IPS DF 6.9 (cell line): Measurements from ENCODE around the gene ASPN.

Experiments used
- DNase-seq: peaks from one replicate; pipeline ENCODE4 v3.0.0-alpha.2; 2013; ENCODE audit warnings: low read depth, low spot score
- H3K27ac ChIP-seq: one replicate; pipeline ENCODE4 v1.5.1; 2013; ENCODE audit warnings: low read length, control low read depth
- H3K27me3 ChIP-seq: 2 replicates; pipeline ENCODE4 v1.6.1; 2013; ENCODE audit warnings: mild to moderate bottlenecking, low read length; ENCODE audit not compliant: control insufficient read depth, insufficient read depth
- H3K36me3 ChIP-seq: 2 replicates; pipeline ENCODE4 v1.6.1; 2013; ENCODE audit warnings: low read length; ENCODE audit not compliant: control insufficient read depth, insufficient read depth
- H3K4me1 ChIP-seq: 2 replicates; pipeline ENCODE4 v1.6.1; 2013; ENCODE audit warnings: low read length; ENCODE audit not compliant: control insufficient read depth, insufficient read depth
- H3K4me3 ChIP-seq: 2 replicates; pipeline ENCODE4 v1.5.1; 2013; ENCODE audit warnings: mild to moderate bottlenecking, low read length
- H3K9me3 ChIP-seq: 2 replicates; pipeline ENCODE4 v1.6.1; 2013; ENCODE audit warnings: low read length, inconsistent platforms; ENCODE audit not compliant: control insufficient read depth, insufficient read depth
- WGBS: extraction: QIAGEN DNeasy Blood & Tissue Kit; methylation state at CpG from one replicate; pipeline ENCODE4 v1.1.7; 2013; ENCODE audit warnings: mixed read lengths, missing lambda C conversion rate; ENCODE audit not compliant: insufficient read length, insufficient coverage; 5-methylcytosine and 5-hydroxymethylcytosine counted together

ASPN gene

GRCh38 chr9:92488681-92489550, 6.6 kb upstream of the ASPN start:
- H3K4me1 ChIP-seq, result no peaks in the 10 kb centered on the region
- no peak overlapping the region for H3K4me3 ChIP-seq
- no peaks in the 10 kb centered on the region for H3K9me3 ChIP-seq
- no CpG with 5 or more reads among the region's 4 CpGs for WGBS
- no peak for DNase-seq
- H3K27me3 ChIP-seq, result no peaks in the 10 kb centered on the region
- no peaks in the 10 kb centered on the region for H3K36me3 ChIP-seq
- no peak overlapping the region for H3K27ac ChIP-seq

DNA sequence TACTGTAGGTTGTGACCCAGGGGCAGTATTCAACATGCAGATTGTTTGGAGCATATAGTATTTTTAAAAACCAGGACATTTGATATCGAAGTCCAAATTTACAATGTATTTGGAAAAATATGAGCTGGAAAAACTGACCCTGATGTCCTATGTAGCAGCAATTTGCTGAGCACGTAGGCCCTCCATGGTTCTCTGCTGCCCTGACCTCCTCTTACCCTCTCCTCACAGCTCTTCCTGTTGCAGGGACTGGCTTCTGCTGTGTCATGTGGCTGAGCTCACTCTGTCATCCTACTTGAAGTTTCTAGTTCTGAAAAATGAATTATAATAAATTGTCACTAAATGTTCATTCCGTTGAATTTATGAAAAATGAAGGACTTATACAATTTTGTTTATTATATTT, 4.1 kb upstream of the ASPN start:
- Histone ChIP-seq H3K27ac (no peak overlapping the region), H3K4me1 (no peaks in the 10 kb centered on the region), H3K9me3 (no peaks in the 10 kb centered on the region), H3K4me3 (no peak overlapping the region), H3K27me3 (no peaks in the 10 kb centered on the region), H3K36me3 (no peaks in the 10 kb centered on the region)
- no peak for DNase-seq
- no CpG with 5 or more reads among the region's 3 CpGs for WGBS

DNA sequence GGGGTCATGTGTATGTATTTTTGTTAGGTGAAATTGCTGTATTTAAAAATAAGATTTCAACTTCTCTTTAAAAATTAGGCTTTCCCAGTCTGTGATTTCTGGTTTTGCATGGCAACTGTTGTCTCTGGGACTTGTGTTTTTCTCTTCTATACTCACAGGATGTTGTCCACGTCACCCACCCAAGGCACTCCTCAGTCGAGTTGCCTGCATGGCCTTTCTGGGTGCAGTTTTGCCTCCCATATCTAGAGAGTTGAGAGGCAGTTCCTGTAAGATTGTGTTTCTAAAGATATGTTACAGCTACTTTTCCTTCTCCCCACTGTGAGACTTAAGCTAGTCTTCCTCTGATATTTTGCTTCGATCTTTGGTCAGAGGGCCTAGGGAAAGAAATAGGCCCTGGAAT, 2.3 kb upstream of the ASPN start:
- WGBS, result no CpG with 5 or more reads among the region's 3 CpGs
- no peaks in the 10 kb centered on the region for H3K27me3 ChIP-seq
- H3K4me1 ChIP-seq, result peaks cover 2% of the 10 kb centered on the region; the same call in 1 of the 2 replicates
- no peaks in the 10 kb centered on the region for H3K9me3 ChIP-seq
- H3K36me3 ChIP-seq, result no peaks in the 10 kb centered on the region
- no peak overlapping the region for H3K4me3 ChIP-seq
- no peak for DNase-seq
- no peak overlapping the region for H3K27ac ChIP-seq

DNA sequence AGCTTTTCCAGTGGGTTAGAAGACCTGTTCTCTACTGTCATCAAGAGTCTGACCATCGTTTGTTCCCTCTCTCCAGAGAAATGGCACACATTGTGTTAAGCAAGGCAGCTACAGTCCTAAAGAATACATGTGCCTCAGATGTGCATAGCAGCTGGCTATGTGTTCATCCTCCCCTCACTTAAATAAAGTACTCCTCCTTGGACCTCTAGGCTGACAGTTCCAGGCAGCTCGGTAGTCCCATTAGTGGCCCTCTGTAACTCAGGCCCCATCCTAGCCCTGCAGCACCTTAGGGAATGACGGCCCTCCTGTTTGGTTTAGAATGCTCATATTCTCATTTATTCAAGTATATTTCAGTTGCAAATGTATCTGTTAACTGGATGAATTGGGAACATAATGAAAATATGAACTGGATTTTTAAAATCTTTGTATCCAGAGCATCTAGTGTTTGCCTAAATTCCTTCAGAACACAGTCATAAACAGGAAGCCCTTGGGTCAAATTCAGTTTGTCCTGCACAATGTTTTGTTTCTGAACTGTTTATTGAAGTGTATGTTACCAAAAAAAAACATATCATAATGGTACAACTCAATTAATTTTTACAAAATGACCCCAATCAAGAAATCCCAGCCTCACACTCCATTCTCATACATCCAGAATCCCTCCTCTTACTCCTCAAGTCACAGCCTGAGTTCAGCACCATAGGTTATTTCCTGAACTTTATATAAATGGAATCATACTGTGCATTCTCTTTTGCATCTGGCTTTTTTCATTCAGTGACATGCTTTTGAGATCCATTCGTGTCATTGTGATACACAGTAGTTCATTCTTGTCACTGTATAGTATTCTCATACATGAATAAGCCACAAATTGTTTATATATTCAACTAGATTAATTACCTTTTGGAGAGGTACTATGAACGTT, 1.6 kb upstream of the ASPN start:
- no peaks in the 10 kb centered on the region for H3K36me3 ChIP-seq
- no peak for DNase-seq
- no peak overlapping the region for H3K27ac ChIP-seq
- WGBS, result no CpG with 5 or more reads among the region's 5 CpGs
- H3K27me3 ChIP-seq, result no peaks in the 10 kb centered on the region
- no peak overlapping the region for H3K4me3 ChIP-seq
- H3K9me3 ChIP-seq, result no peaks in the 10 kb centered on the region
- H3K4me1 ChIP-seq, result peaks cover 2% of the 10 kb centered on the region; the same call in 1 of the 2 replicates

GRCh38 chr9:92482805-92483204, 499 bp upstream of the ASPN start:
- Histone ChIP-seq H3K27me3 (no peaks in the 10 kb centered on the region), H3K36me3 (no peaks in the 10 kb centered on the region), H3K27ac (no peak overlapping the region), H3K4me3 (no peak overlapping the region), H3K4me1 (peaks cover 2% of the 10 kb centered on the region; the same call in 1 of the 2 replicates), H3K9me3 (no peaks in the 10 kb centered on the region)
- no peak for DNase-seq

DNA sequence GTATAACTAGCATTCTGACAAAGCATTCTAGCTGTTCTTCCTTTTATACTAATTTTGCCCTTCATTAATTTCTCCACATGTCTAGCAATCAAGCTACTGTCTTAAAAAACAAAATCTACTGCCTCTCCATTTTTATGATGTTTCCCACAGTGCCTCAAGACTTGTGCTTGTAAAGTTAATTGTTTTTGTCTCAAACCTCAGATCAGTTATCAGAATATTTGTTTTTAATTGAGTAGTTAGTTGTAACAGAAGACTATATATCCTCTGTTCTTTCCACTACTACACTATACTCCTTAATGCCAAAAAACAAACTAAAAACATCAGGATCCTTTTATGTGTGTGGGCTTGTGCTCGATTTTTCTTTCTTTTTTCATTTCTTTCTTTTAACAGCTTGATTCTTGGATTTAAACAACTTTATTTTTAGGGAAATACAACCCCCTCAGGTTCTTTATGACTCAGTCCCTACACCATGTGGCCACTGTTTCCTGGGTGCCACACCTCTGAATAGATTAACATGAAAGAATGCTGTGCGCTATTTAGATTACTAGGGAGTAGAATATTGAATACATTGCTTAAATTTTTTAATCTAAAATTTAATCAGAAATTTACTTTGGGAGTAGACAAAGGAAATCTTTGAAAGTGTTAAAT, 1.2 kb downstream of the ASPN start:
- H3K36me3 ChIP-seq, result no peaks in the 10 kb centered on the region
- WGBS, result no CpG with 5 or more reads among the region's 2 CpGs

GRCh38 chr9:92480291-92480771, 2.0 kb downstream of the ASPN start:
- Histone ChIP-seq H3K4me1 (peaks cover 2% of the 10 kb centered on the region; the same call in 1 of the 2 replicates), H3K27ac (no peak overlapping the region), H3K4me3 (no peak overlapping the region), H3K9me3 (no peaks in the 10 kb centered on the region), H3K27me3 (no peaks in the 10 kb centered on the region), H3K36me3 (no peaks in the 10 kb centered on the region)
- WGBS, result no CpG with 5 or more reads among the region's 2 CpGs
- DNase-seq, result no peak

More for the DNA sequence above, 1.2 kb downstream of the ASPN start:
- no peaks in the 10 kb centered on the region for H3K9me3 ChIP-seq
- DNase-seq, result no peak
- no peaks in the 10 kb centered on the region for H3K27me3 ChIP-seq
- peaks cover 2% of the 10 kb centered on the region; the same call in 1 of the 2 replicates for H3K4me1 ChIP-seq
- no peak overlapping the region for H3K27ac ChIP-seq
- H3K4me3 ChIP-seq, result no peak overlapping the region

DNA sequence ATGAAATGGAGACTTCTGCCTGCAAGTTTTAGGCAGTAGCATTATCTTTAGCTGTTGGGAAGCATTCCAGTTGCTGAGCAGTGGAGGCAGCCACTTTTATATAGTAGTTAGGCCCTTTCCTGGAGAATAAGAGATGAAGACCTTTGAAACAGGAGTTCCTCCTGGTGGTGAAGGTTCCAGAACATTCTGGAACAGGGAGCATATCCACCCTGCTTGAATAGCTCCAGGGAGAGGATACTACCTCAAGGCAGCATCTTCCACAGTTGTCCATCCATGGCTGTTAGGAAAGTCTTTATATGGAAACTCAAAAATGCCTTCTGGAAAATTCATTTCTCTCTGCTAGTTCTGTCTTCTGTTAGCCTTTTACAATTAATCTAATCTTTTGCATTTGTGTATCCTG, 3.0 kb downstream of the ASPN start:
- Histone ChIP-seq H3K36me3 (no peaks in the 10 kb centered on the region), H3K4me3 (no peak overlapping the region), H3K4me1 (peaks cover 2% of the 10 kb centered on the region; the same call in 1 of the 2 replicates), H3K9me3 (no peaks in the 10 kb centered on the region), H3K27me3 (no peaks in the 10 kb centered on the region), H3K27ac (no peak overlapping the region)
- no peak for DNase-seq

GRCh38 chr9:92478783-92479182, 3.5 kb downstream of the ASPN start:
- peaks cover 2% of the 10 kb centered on the region; the same call in 1 of the 2 replicates for H3K4me1 ChIP-seq
- no peaks in the 10 kb centered on the region for H3K36me3 ChIP-seq
- H3K9me3 ChIP-seq, result no peaks in the 10 kb centered on the region
- H3K27ac ChIP-seq, result no peak overlapping the region
- no peak overlapping the region for H3K4me3 ChIP-seq
- WGBS, result no CpG with 5 or more reads among the region's 7 CpGs
- DNase-seq, result no peak
- no peaks in the 10 kb centered on the region for H3K27me3 ChIP-seq

DNA sequence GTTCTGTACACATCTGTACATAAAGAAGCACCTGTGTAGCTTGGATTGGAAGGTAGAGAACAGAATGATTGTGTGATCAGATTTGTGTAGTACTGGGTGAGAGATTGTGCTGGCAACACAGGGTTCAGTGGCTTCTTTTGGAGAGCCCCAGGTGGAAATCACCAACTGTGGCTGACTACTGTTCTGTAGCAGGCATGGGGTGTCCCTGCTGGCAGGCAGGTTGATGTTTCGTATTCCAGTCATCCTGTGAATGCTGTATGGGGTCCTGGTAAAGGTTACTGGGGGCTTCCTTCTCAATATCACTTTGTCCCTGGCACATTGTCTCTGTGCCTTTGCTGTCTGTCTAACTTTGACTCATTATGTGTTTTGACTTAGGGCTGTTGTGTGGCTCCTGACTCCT, 5.3 kb downstream of the ASPN start:
- H3K4me1 ChIP-seq, result peaks cover 2% of the 10 kb centered on the region; the same call in 1 of the 2 replicates
- H3K27ac ChIP-seq, result no peak overlapping the region
- no peaks in the 10 kb centered on the region for H3K27me3 ChIP-seq
- no peaks in the 10 kb centered on the region for H3K36me3 ChIP-seq
- H3K9me3 ChIP-seq, result no peaks in the 10 kb centered on the region
- DNase-seq, result no peak
- WGBS, result no CpG with 5 or more reads among the region's 1 CpG
- no peak overlapping the region for H3K4me3 ChIP-seq
